Measurements from ENCODE around the gene NID1.

Gene NID1

GRCh38 chr1:236085545-236086159, 20.8 kb upstream of the NID1 start:
- Histone ChIP-seq H3K79me2 (ENCODE audit: insufficient read depth, low read length) (no peaks in the 10 kb centered on the region), H3K4me2 (ENCODE audit: insufficient read depth, low read length) (no peak overlapping the region), H3K36me3 (ENCODE audit: insufficient read depth, low read length) (no peaks in the 10 kb centered on the region), H3K4me3 (ENCODE audit: low read depth in 1 of 2, low read length in 2 of 2) (no peak overlapping the region), H3K27me3 (ENCODE audit: insufficient read depth, low read length, poor library complexity) (no peaks in the 10 kb centered on the region), H4K20me1 (ENCODE audit: insufficient read depth, low read length) (no peaks in the 10 kb centered on the region), H3K9me3 (ENCODE audit: insufficient read depth, low read length, severe bottlenecking) (no peaks in the 10 kb centered on the region), H3K4me1 (ENCODE audit: insufficient read depth, low read length) (no peaks in the 10 kb centered on the region), H3K27ac (ENCODE audit: low read length) (no peak overlapping the region), H2AFZ (ENCODE audit: low read depth, low read length) (no peak overlapping the region), H3K9ac (ENCODE audit: low read depth, low read length) (no peak overlapping the region)
- ATAC-seq (ENCODE audit: insufficient read depth, low read depth) (no peak), DNase-seq (no peak)
- TF ChIP-seq EZH2 (IDR thresholded peaks at IDR 0.05; ENCODE audit: borderline replicate concordance, low read depth, low read length, severe bottlenecking), result no peak
- no peak for TF ChIP-seq CTCF (IDR thresholded peaks at IDR 0.05; ENCODE audit: borderline replicate concordance, extremely low read depth, low read length, poor library complexity, severe bottlenecking)

- Histone ChIP-seq H3K79me2 (ENCODE audit: insufficient read depth, low read length) (no peaks in the 10 kb centered on the region), H3K27me3 (ENCODE audit: insufficient read depth, low read length, poor library complexity) (no peaks in the 10 kb centered on the region), H3K9me3 (ENCODE audit: insufficient read depth, low read length, severe bottlenecking) (no peaks in the 10 kb centered on the region), H2AFZ (ENCODE audit: low read depth, low read length) (no peak overlapping the region), H3K27ac (ENCODE audit: low read length) (no peak overlapping the region), H3K4me1 (ENCODE audit: insufficient read depth, low read length) (no peaks in the 10 kb centered on the region), H3K9ac (ENCODE audit: low read depth, low read length) (no peak overlapping the region), H4K20me1 (ENCODE audit: insufficient read depth, low read length) (no peaks in the 10 kb centered on the region), H3K36me3 (ENCODE audit: insufficient read depth, low read length) (no peaks in the 10 kb centered on the region), H3K4me2 (ENCODE audit: insufficient read depth, low read length) (no peak overlapping the region), H3K4me3 (ENCODE audit: low read depth in 1 of 2, low read length in 2 of 2) (no peak overlapping the region)
- no peak for DNase-seq
- ATAC-seq (ENCODE audit: insufficient read depth, low read depth), result no peak
- TF ChIP-seq CTCF (IDR thresholded peaks at IDR 0.05; ENCODE audit: borderline replicate concordance, extremely low read depth, low read length, poor library complexity, severe bottlenecking), result no peak
- no peak for TF ChIP-seq EZH2 (IDR thresholded peaks at IDR 0.05; ENCODE audit: borderline replicate concordance, low read depth, low read length, severe bottlenecking)
Observed at GRCh38 chr1:236084386-236084730, 19.5 kb upstream of the NID1 start.

DNA sequence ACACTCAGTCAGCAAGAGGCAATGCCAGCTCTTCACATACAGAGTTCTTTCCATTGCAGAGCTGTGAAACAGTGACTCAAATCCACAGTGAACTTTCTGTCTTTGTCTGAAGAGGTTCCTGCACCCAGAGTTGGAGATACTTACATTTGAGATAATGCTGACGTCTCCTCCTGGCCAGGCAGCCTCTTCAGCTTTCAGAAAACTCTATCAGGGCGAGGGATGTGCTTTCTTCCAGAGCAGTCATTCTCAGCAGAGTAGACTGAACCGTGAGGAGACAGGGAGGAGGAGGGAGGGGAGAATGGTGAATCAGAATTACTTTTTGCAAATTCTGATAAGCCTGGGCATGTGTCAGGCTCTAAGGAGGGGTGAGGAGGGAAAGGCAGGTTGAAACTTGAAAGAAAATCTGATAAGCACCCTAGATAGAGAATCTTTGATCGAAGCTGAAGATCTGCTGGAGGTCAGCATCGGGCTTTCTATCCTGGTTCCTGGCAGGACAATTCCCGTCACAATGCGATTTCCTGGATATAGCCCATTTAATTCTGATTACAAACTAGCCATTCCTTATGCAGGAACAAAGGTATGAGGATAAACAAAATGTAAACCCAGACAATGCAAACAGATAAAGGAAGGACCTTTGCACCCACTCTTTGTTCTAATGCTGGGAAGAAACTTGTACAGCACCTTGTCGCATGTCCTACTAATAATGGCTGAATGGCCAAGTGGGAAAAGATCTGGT, 18.9 kb upstream of the NID1 start:
- ATAC-seq (ENCODE audit: insufficient read depth, low read depth) (no peak), DNase-seq (no peak)
- Histone ChIP-seq H2AFZ (ENCODE audit: low read depth, low read length) (no peak overlapping the region), H3K9me3 (ENCODE audit: insufficient read depth, low read length, severe bottlenecking) (no peaks in the 10 kb centered on the region), H3K4me2 (ENCODE audit: insufficient read depth, low read length) (no peak overlapping the region), H3K27ac (ENCODE audit: low read length) (no peak overlapping the region), H3K4me1 (ENCODE audit: insufficient read depth, low read length) (no peaks in the 10 kb centered on the region), H3K27me3 (ENCODE audit: insufficient read depth, low read length, poor library complexity) (no peaks in the 10 kb centered on the region), H4K20me1 (ENCODE audit: insufficient read depth, low read length) (no peaks in the 10 kb centered on the region), H3K4me3 (ENCODE audit: low read depth in 1 of 2, low read length in 2 of 2) (no peak overlapping the region), H3K9ac (ENCODE audit: low read depth, low read length) (no peak overlapping the region), H3K36me3 (ENCODE audit: insufficient read depth, low read length) (no peaks in the 10 kb centered on the region), H3K79me2 (ENCODE audit: insufficient read depth, low read length) (no peaks in the 10 kb centered on the region)
- TF ChIP-seq EZH2 (IDR thresholded peaks at IDR 0.05; ENCODE audit: borderline replicate concordance, low read depth, low read length, severe bottlenecking) (no peak), CTCF (IDR thresholded peaks at IDR 0.05; ENCODE audit: borderline replicate concordance, extremely low read depth, low read length, poor library complexity, severe bottlenecking) (no peak)
